8988T (cell line): ENCODE measurements around the gene FBXW8.

ENCODE experiments used
- DNase-seq: peaks from one replicate; pipeline ENCODE4 v3.0.0; 2011

FBXW8 gene

DNA sequence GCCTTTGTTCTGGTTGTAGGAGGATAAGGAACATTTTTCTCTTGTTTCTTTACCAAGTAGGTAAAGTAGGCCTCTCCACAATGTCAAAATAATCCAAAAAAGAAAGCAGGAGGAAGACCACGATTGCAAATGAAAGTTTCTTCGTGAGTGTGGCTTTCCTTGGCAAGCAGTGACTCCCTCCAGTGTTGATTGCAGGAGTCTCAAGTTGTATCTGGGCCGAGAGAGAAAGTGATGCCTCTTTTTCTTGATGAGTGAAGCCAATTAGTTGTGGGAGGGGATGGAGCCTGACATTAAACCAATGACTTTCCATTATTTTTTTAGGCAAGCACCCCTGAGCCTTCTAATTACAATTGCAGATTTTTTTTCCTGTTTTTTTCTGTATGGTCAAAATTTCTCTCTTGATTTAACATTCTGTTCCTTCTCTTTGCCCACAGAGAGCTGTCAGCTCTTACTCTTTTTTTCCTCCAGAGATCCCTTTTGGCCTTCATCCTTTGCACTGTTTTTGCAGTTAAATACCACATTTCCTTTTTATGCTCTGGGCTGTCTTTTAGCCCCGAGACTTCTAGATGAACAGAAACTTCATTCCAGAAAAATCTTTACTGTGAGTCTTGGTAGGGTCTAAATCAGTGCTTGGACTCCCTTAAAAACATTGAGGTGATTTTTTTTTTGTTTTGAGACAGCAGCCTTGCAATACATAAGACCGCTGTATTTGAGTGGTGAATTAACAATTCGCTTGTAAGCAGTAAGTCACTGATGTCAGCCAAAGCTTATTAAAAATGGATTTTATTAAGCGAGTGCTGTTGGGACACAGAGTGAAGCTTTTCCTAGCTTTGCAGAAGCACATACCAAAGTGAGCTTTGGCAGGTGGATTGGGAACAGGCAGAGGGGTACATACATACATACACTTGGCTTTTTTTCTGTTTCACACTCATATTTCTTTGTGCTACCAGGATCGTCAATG, 15.8 kb downstream of the FBXW8 start:
- DNase-seq = no peak

DNA sequence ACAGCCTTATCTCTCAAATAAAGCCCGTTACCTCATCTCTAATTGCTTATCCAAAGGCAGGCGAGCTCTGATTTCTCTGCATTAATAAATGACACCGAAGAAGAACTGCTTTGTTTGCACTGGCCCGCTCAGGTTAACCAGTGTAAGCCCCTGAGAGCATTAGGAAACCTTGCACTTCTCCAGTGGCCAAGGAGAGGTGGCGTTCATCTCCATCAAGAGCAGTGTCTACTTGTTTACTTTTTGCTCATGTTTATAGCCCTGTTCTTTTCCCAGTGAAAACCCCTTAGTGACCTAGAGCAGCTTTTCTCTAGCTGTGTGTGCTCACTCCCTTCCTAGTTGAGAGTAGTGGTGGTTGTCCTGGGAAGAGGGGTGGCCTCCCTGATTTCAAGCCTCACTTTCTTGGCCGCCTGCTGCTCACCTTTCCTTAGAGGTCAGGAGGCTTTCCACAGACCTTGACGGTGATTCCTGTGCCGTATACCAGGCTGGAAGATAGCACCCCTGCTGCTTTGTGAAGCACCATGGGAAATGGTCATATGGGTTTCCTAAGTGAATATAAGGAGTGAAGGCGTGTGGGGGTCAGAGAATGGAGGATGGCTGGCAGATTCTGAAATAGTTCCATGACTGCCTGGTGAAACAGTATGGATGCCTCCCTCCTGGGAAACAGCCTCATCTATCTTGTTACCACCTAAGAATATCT, 16.6 kb downstream of the FBXW8 start:
- DNase-seq = no peak

DNA sequence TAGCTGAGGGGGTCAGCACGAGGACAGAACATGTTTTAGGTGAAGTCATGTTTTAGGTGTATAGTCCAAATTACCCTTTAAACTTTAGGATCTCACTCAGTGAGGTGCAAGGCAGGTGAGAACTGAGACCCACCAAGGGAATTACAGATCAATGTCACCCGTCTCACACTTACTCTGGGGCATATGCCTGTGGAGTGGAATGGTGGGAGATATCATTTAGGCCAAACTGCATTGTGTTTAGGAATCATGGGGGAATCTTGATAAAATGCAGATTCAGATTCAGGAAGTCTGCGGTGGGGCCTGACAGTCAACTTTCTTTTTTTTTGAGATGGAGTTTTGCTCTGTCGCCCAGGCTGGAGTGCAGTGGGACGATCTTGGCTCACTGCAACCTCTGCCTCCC, 17.8 kb downstream of the FBXW8 start:
- DNase-seq = no peak

DNA sequence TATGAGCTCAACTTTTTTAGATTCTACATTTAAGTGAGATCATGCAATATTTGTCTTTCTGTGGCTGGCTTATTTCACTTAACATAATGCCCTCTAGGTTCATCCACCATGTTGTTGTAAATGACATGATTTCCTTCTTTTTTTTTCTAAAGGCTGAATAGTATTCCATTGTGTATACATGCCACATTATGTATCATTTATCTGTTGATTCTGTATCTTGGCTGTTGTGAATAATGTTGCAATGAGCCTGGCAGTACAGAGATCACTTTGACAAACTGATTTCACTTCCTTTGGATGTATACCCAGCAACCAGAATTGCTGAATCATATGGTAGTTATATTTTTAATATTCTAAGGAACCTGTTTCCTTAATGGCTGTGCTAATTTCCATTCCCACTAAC, 19.1 kb downstream of the FBXW8 start:
- no peak for DNase-seq

DNA sequence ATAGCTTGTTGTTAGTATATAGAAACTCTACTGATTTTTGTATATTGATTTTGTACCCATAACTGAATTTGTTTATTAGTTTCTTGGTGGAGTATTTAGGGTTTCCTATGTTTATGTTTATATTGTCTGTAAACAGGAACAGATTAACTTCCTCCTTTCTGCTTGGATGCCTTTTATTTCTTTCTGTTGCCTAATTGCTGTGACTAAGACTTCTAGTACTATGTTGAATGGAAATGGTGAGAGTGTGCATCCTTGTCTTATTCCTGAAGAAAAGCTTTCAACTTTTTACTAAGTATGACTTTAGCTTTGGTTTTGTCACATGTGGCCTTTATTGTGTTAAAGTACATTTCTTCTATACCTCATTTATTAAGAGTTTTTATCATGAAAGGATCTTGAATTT, 20.9 kb downstream of the FBXW8 start:
- no peak for DNase-seq

DNA sequence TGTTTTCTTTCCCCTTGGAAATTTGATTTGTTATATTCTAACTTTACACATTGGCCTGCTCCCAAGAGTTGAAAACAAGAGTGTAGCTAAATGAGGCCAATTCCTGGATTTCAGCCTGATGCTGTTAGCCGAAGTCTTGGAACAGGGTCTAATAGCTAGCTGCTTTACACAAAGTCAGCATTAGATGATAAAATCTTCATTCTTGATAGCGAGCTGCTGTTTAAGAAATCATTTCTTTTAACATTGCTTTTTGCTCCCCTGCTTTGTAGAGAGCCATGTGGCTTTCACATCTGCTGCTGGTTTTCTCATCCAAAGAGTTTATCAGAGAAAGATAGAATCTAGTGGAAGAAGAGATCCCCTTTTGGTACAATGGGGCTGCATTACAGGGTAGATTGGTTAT, 22.3 kb downstream of the FBXW8 start:
- no peak for DNase-seq

DNA sequence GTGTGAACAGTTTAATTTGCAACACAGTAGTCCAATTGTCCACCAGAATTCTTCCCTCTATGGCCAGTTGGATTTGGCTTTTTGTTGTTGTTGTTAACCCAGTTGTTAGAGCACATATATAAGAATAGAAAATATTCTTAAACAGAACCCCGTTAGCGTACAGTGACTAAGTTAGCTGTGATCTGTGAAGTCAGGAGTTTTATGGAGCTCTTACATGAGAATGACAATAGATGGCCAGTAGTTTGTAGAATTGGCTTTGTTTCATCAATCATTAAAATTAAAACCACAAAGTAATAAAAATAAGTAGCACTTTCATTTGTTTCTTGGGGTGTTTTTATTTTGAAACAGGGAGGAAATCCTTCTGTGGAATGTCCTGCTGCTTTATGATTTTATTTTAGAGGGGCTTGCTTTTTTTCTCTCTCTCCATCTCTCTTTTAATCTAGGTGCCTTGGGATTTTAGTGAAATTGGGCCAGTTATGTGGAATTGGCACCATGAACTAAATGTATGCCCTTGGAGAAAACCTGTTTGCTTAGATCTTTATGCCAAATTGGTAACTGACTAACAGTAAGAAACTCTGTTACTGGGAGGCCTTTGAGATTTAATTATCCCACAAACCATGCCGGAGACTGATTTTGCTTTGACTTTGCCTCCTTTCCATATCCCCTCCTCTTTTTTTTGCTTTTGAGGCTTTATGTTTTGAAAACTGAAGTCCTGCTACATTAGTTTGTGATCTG, 22.9 kb downstream of the FBXW8 start:
- DNase-seq = no peak

DNA sequence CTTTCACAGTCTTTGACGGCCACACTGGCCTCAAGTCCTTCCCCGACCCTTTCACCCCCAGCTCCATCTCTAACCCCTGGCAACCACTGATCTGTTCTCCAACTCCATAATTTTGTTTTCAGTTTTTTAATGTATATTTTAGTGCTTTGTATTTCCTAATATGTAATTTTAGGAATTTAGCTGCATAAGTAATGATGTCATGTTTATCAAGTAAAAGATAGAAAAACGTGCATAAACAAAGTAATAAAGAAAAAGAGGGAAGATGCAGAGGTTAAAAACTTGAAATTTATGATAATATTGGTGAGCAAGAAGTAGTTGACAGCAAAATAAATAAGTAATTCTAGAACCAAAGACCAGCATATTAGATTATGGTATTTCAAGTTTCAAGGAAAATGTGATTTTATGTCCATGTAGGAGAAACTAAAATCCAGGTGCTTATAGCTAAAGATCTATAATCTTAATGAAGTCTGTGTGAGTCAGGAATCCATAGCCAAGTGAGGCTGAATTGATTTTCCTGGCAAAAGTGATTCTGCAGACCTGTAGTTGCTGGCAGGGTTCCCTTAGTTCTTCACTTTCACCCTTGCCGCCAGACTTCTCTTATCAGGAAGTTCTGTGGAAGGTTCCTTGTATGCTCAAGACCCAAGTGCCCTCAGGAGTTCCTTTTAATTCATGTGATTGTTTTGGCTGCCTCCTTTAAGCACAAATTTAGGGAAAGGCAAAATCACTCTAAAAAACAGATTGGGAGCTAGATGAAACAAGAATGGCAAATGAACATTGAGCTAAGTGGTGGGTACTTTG, 24.4 kb downstream of the FBXW8 start:
- no peak for DNase-seq

DNA sequence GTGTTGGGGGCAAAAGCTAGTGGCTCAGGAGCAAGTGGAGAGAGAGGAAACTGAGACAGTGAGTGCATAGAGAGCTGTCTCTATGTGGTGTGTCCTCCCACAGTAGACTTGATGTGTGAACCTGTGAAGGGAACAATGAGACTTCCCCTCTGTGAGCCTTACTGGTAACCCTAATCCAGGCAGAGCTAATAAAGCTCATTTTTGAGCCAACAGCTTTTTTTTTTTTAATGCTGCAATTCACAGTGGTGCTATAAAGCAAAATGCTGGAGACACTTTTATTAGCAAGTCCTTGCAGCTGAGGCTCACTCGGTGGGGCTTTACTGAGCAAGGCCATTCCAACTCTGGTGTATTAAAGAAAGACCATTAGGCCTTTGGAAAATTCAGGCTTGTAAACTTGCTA, 26.9 kb downstream of the FBXW8 start:
- DNase-seq = no peak

DNA sequence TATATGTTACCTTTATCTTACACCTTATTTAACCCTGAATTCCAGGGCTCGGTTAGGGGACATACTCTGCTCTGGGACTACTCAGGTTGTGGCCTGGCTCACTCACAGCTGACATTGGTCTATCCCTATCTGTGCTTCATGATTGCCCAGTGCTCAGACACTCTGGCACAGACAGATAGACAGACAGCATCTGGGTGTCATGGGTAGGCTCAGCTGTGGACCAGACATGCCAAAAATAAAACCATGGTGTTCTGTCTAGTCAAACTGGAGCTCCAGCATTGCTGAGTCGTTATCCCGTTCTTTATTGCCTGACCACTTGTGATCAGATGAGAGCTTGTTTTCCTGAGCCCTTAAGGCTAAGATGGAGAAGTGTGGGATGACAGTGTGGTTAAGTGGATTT, 29.0 kb downstream of the FBXW8 start:
- no peak for DNase-seq

DNA sequence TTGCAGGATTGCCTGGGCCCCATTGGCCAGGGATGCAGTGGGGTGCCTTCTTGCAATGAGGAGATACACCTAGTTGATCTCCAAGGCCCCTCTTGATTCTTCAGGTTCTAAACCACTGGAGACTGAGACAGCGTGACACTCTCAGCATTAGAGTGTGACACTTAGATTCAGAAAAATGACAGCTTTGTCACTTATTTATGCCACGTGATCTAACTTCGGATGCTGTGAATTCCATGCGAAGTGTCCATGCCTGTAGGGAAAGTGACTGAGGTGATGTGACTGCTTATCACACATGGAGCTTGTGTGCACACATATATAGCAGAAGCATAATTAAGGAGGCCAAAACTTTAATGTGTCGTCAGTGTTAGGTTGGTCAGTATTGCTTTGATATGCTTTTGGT, 30.4 kb downstream of the FBXW8 start:
- no peak for DNase-seq

DNA sequence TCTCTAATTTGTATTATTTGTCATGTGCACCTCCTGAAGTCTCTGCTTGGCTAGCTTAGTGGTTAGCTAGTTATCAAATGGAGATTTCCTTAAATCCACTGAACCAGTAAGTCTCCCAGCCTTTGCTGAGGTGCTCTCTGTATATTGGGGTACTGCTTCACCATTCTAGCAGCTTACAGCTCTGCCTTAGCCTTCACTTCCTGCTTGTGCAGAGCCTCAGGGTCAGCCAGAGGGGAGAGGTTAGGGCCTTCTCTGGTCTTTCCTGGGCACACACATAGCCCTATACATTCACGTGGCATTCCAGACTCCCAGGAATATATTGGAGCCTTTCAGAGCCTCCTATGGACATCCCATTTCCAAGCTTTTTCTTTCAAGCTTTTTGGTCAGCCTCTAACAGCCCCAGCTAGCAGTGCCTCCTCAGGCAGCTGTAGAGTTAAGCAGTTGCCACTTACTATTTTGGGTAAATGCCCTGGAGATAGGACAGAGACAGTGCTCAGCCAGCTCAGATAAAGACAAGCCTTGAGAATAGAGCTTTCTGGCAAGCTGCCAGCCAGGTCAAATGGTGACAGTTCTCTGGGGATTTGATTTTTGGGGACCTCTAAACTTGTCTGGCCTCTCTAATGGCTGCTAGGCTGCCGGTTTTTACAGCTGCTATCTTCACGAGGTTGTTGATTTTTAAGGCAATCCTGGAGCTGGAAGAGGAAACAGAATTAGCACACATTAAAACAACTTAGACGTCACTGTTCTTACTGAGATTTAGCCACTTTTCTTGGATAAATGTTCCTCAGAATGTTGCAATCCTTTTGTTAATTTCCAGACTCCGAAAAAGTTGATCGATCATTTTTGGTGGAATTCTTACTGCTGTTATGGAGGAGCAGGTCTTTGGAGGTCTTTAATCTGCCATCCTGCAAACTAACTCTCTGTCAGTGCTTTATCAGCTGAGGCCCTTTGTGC, 32.9 kb downstream of the FBXW8 start:
- DNase-seq = no peak

DNA sequence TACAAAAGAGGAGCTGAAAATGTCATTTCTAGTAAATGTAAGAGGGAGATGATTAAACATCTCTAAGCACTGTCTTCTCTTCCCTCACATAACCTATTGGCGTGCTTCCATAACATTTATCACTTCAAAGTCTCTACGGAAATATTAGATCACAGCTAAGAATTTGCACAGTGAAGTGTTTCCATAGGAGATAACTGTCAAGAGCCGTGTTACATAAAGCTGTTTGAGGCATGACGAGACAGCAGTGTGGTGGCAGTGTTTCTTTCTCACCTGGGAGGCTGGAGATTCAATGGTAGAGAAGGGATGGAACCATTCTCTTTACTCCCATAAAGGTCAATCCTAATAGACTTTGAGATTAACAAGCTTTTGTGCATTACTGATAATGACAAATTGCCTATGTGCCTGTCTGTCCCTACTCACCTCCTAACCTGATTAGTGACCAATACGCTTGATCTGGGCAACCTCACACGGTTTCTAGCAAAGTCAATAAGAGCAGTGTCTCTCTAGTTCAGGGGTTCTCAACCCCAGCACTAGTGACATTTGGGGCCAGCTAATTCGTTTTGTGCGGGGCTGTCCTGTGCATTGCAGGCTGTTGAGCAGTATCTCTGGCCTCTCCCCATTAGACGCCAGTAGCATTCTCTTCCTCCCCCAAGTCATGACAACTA, 35.3 kb downstream of the FBXW8 start:
- DNase-seq = no peak

DNA sequence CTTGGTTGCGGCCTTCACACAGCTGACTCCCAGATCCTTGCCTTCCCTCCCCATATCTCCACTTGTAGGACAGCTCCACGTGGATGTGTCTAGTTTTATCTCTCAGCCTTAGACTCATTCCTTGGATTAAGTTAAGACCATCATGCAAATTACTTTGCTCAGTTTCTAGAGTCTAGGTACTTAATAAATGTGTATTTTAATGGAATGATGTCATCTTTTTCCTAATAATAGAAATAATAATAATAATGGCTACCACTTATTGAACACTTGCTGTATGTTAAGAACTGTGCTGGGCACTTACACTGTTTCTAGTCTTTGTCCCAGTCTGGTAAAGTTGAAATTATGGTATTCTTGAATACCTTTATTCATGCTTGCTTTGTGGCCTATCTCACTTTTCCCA, 37.5 kb downstream of the FBXW8 start:
- DNase-seq = no peak

DNA sequence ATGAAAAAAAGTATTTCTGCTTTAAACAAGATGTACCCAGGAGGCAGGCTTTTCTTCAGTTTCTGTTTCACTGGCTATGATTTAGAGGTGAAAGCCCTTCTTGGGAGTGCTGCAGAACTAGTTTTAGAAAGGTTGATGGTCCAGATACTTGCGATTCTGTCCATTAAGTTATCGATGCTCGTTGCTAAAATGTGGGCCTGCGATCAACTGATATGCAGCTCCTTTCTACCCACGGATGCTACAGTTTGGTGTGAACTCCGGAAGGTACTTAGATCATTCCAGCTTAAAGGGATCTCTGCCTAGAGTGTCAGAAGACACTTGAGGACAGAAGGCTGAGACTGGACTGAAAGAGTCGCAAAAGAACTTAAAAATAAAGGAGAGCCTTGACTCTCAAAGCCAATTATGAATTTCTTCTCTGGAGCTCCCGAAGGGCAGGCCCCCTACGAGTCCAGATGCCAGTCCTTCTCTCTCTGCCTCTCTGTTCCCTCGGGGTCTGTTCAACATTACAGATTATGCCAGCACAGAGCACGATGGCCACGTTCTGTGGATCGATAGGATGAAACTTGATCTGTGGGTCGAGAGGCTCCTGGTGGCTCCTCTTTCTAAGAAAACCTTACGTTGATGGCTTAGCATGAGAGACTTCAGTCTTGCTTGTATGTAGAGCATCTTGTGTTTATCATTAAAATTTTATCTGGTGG, 40.0 kb downstream of the FBXW8 start:
- no peak for DNase-seq

DNA sequence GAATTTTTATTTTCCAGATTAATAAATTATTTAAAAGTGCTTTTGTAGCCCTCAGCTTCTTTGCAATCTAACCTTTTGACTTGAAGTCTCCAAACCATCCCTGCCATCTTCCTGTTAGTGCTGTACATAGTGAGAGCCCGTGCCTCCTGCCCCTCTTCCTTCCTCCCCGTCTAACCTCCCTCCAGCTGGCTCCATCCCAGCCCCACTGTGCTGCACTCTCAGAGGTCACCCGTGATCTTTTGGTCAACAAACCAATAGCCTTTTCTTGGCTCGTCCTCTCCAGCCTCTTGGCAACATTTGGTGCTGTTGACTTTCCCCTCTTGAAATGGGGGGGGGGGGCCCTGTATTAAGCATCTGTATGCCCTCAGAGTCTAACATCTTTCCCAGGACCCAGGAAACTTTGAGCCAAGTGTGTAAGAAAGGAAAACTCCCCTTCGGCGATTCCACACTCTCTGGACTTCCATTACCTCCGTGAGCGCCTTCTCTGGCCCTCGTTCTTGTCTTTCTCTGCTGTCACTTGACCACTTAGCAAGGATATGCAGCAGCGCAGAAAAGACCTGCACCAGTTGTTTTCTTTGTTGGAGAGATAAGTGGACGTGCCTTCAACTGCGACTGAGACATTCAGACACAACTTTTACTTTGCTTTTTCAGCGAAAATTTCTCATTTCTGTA, 44.1 kb downstream of the FBXW8 start:
- no peak for DNase-seq

DNA sequence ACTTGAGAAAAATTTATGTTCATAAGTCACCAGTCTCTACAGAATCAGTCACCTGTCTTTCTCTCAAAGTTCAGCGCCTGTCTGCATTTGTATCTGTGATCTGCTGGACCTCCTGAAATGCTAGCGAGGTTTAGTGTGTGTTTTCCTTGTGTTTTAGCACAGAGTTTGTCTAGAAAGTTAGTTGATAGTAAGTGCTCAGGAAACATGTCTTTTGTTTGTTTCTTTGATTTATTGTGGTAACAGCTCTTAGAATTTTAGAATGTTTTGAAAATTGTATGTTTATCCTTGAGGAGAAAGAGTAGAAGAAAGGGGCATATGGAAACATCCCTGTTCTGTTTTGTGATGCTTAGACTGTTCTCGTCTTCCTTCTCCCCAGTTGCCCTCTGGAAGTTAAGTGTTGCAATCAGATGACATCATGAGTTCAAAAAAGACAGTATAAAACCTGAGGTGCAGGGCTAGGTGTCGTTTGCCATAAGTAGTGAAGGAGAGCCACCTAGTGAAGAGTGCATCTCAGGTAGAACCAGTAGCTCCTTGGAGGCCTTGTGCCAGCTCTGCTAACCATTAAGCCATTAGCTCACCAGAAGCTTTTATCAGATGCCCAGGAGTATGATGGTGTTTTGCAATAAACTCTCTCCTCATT, 44.8 kb downstream of the FBXW8 start:
- no peak for DNase-seq

DNA sequence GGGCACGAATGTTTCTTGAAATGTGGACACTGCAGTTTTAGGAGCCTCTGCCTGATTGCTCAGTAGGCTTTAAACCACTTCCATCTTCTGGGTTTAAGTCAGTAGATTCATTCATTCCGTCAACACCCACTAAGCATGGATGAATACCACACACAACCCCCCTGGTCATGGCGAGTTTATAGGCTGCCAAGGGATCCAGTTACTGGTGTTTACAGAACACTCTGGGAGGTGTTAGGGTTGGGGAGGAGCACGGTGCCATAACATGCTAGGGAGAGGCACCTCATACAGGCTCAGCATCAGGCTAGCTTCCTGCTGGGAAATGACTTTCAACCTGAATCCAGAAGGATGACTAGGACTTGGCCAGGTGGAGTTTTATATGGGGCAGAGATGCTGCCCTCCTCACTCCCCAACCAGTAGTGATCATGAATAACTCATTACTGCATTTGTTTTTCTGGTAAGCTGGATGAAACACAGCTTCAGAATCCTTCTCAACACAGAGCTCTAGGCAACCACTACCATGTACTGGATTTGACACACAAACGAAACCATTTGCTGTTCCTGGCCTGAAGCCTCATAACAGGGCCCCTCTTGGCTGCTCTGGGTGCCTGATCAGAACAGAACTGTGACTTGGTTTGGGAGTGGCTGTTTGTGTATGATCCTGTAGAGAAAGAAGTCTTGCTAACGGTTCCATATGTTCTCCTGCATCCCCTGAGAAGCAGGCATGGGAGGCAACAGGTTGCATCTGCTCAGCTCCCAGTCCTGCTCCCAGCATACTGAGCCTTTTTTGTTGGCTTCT, 47.9 kb downstream of the FBXW8 start:
- DNase-seq = no peak

DNA sequence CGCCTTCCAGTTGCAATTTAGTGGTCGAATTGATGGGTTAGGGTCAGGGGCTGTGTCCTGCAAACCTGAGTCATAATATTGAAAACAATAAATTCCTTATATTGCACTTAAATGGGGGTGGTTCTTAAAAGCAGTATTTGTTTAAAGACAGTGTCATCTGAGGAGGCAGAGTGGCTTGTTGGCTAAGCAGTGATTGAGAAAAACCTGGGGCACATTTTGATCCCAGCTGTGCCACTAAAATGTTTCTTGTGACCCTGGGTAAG, 48.4 kb downstream of the FBXW8 start:
- DNase-seq = no peak
